HG02678 (cell line): ENCODE results near the gene DCAKD.

Source experiments
- ATAC-seq: cut with Tn5 transposase; IDR thresholded peaks from one replicate; pipeline ENCODE4 v1.9.1; 2021; ENCODE audit warnings: mild to moderate bottlenecking, moderate library complexity; ENCODE audit not compliant: unreplicated experiment

The DCAKD gene

DNA sequence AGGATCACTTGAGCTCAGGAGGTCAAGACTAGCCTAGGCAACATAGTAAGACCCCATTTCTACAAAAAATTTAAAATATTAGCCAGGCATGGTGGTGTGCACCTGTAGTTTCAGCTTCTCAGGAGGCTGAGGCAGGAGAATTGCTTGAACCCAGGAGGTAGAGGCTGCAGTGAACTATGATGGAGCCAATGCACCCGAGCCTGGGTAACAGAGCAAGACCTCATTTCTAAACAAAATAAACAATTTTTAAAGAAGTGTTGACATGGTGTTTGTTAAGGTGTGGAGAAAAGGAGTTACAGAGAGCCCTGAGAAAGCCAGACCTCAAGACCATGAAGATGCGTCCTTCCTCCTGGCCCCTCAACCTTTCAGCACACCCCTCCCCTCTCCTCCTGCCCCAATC is 45.7 kb downstream of the DCAKD start:
- ATAC-seq = no peak

- ATAC-seq = no peak
Measured at GRCh38 chr17:45004388-45004787, 47.0 kb downstream of the DCAKD start.

DNA sequence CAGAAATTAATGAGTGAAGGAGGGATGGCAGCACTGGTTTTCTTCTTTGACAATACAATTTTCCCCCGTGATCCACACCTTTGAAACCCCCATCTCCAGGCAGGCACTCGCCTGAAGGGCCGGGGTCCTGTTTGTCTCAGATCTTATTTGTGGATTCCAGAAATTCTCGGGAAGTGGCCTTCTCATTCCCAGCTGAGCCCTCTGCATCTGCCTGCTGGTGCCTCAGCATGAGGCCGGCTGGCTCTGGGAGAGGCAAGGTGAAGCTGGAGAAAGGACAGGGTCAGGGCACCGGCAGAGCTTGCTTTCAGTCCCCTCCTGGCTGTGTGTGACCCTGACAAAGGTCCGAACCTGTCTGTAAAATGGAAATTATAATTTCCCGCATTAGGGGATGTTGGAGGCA is 47.6 kb downstream of the DCAKD start:
- no peak for ATAC-seq

- ATAC-seq = no peak
Measured at GRCh38 chr17:45001310-45001709, 50.1 kb downstream of the DCAKD start.

GRCh38 chr17:44999433-44999832 is 52.0 kb downstream of the DCAKD start:
- ATAC-seq = no peak

GRCh38 chr17:44998646-44999045 is 52.8 kb downstream of the DCAKD start:
- no peak for ATAC-seq

DNA sequence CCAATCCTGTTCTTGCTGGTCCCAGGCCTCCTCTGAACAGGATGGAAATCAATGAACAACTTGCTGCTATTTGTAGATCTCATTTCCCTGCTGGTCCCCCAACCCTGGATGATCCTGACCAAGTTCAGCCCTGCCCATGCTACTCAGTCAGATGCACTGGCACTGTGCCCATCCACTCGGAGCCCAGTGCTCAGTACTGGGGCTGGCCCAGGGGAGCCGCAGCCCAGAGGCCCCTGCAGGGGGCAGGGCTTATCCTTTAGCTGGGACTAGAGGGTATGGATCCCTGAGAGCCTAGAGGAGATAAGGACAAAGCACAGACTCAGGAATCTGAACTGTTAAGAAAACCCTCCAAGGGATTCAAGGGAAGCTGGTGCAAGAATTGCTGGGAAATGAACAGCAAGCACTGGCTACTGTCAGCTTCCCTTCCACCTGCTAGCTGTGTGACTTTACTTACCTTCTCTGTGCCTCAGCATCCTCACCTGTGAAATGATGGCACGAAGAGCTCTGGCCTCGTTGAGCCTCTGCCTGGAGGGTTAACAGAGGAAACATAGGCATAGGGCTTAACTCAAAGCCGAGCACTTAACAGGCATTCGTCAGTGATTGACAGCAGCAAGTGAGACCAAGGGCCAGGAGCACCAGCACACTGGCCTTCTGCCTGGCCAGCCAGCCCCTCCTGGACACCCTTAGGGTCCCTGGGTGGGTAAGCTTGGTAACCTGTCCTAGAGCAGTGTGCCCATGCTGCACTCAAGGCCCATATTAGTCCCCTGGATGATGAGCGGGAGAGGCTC is 53.5 kb downstream of the DCAKD start:
- no peak for ATAC-seq

DNA sequence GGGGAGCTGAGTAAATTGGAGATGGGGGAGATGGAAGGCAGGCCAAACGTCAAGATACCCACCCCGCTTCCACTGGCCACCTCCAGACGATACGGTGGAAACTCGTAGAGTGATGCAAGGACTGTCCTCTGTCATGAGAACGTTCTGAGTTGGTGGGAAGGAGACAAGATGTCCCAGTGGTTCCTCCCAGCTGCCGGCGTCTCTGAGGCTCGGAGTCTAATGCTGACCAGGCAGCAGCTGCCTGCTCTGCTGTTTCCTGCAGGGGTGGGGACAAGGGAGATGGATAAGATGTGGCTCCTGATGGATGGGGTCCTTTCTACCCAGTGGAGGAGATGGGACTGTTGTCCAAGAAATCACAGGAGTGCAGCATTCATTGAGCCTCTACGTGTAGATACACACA is 55.1 kb downstream of the DCAKD start:
- no peak for ATAC-seq

GRCh38 chr17:44995436-44996001 is 55.9 kb downstream of the DCAKD start:
- no peak for ATAC-seq

DNA sequence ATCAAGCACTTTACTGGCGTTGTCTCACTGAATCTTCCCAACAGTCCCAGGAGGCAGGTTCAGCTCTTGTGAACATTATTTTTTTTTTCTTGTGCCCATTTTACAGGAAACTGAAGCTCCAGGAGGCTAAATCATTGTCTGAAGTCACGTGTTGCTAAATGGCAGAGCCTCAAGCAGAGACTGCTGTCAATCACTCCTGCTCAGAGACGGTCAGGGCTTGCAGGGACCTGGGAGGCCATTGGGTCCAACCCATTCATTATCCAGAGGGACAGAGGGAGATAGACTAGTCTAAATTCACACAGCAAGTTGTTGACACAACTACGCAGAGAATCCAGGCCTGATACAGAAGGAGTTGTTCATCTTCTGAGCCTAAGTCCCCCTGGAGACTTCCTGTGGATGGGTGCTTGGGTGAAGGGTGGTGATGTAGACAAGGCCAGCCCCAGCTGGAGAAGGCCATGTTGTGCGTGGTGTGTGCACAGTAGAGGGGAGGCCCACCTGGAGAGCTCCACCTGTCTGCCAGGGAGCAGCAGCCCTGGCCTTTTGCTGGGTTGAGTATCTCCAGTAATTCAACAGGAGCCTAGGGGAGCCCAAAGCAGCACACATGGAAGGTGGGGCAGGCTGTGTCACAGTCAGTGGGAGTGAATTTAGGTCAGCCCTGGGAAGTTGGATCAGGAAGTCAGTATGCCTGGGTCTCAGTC is 59.0 kb downstream of the DCAKD start:
- ATAC-seq = no peak

- no peak for ATAC-seq
Measured at GRCh38 chr17:44990994-44991393, 60.4 kb downstream of the DCAKD start.

- ATAC-seq = no peak
Measured at GRCh38 chr17:44989552-44990138, 61.8 kb downstream of the DCAKD start.

- ATAC-seq = no peak
Measured at GRCh38 chr17:44988044-44988942, 63.1 kb downstream of the DCAKD start.

- ATAC-seq = no peak
Measured at GRCh38 chr17:44983563-44983962, 67.9 kb downstream of the DCAKD start.

DNA sequence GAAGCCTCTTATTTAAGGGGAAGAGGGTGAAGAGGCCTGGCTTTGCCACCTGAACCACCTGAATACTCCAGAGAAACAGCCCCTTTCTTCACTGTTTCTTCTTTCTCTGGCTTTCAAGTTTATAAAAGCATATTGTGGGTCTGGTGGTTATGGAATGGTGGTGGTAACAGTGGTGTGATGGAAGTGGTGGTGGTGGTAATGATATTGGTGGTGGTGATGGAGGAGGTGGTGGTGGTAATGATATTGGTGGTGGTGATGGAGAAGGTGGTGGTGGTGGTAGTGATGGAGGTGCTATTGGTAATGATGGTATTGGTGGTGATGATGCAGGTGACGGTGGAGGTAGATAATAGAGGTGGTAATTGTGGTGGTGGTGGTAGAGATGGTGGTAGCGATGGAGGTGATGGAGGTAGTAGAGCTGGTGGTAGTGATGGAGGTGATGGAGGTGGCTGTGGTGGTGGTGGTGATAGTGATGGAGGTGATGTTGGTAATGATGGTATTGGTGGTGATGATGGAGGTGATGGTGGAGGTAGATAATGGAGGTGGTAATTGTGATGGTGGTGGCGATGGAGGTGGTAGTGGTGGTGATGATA is 69.2 kb downstream of the DCAKD start:
- no peak for ATAC-seq

DNA sequence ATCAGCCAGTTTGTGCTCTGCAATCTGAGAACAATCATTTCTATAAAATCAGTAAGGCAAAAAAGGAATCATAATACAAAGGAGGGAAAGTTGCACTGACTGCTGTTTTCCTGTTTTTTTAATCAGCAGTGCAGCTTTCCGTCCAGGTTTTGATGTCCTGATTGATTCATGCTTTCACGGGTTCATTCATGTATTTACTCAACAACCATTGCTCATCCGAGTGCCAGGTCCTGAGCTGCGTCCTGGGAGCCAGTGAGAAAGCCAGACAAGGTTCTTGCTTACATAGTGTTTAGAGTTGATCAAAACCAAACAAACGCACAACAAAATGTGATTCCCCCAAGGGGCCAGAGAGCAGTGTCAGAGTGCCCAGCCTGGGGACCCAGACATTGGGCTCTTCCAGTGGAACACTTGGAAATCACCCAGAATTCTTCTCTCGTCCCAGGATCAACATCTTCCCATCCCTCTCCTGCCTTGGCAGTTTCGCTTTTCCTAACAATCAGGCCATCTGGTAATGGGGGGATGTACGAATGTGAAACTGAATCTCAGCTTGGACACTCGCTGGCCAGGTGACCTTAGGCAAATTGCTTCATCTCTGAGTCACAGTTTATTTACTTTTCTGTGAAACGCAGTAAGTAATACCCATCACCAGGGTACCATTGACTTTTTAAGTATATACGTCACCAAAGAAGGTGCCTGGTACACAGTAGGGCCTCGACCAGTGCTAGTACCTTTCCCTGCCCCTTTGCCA is 70.0 kb downstream of the DCAKD start:
- ATAC-seq = no peak

GRCh38 chr17:44979426-44979995 is 71.9 kb downstream of the DCAKD start:
- ATAC-seq = no peak

DNA sequence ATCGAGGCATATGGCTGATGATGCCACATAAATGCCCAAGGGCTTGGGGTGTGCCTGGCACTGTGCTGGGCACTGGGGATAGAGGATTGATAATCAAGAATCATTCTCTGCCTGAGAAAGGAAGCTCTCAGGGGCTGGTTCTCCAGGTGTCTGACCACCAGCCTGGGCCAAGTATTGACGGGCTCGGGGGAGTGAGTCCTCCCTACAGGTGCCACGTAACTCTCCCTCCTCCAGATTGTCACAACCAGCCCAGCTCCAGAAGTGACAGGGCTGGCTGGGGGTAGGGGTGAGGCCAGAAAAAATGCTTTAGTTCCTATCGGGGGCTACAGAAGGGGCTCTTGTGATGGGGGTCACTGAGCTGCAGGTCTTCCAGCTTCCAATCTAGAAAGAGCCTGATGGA is 72.6 kb downstream of the DCAKD start:
- no peak for ATAC-seq

- ATAC-seq = no peak
Measured at GRCh38 chr17:44977814-44978550, 73.5 kb downstream of the DCAKD start.
